H1 (cell line): Measurements from ENCODE around the gene TFDP1. TPM values are rescaled to one million over a fixed set of nuclear protein-coding genes. Genes with fewer than 3 reads are reported as not detected.

Experiments used
- CBX5 ChIP-seq: fragments of 300-800, 300-1000 bp; sonication (generic); IDR thresholded peaks from 2 replicates; pipeline ENCODE4 v1.7.1; 2016; ENCODE audit warnings: antibody characterized with exemption, low read length, low read depth
- EZH2 ChIP-seq: fragments of 200-600 bp; sonication (generic); IDR thresholded peaks from 2 replicates; pipeline ENCODE4 v1.7.1; 2012; ENCODE audit warnings: low read depth, mild to moderate bottlenecking, moderate library complexity, low read length, inconsistent platforms; ENCODE audit not compliant: severe bottlenecking
- RNF2 ChIP-seq: fragments of 200-900, 300-1000 bp; sonication (generic); IDR thresholded peaks from 2 replicates; pipeline ENCODE4 v1.7.1; 2016; ENCODE audit warnings: borderline replicate concordance, low read depth, mild to moderate bottlenecking, antibody characterized with exemption, low read length; ENCODE audit not compliant: poor library complexity, severe bottlenecking; ENCODE audit errors: missing control alignments
- TAF1 ChIP-seq: IDR thresholded peaks from 2 replicates; pipeline ENCODE4 v1.6.1; 2011; ENCODE audit warnings: mild to moderate bottlenecking, low read depth, low read length
- polyA plus RNA-seq, 7 experiments: library from polyadenylated mRNA; depleted of rRNA in 3 of 7; stranded (reverse) in 5 of 7; unstranded in 2 of 7; fragments of >200 nt in 5 of 7; fragments of 200-250 nt in 2 of 7; gene quantifications; 1 replicate in 5 of 7; 2 replicates in 1 of 7; 4 replicates in 1 of 7; pipeline versions ENCODE4 v1.2.1 to v1.2.3, GENCODE V29; 2011 to 2013; ENCODE audit warnings: missing spikeins in 2 of 7, mixed read lengths in 2 of 7
- total RNA-seq: library from RNA; stranded (reverse); fragmentation: NEBNext Ultra II Directional; extraction: Animal tissue kit (Norgen Biotek cat#: 25700); gene quantifications from 2 replicates; pipeline ENCODE4 v1.2.1, GENCODE V29; 2021
- TF ChIP-seq, protein P1 (sequence below): IDR thresholded peaks from 2 replicates; pipeline ENCODE4 v1.6.1; 2012; ENCODE audit warnings: inconsistent platforms

The TFDP1 gene
- total and polyA plus RNA-seq, 2 of the 8 experiments (the other 6 are each of a cell fraction or from before 2014, with no cell fraction given), result 43.6 to 81.9 TPM

GRCh38 chr13:113597391-113598080 lies 13.0 kb downstream of the TFDP1 start (continued):
- TF ChIP-seq EZH2 (no peak), TAF1 (no peak), CBX5 (no peak), RNF2 (no peak)
- TF ChIP-seq, protein P1, sequence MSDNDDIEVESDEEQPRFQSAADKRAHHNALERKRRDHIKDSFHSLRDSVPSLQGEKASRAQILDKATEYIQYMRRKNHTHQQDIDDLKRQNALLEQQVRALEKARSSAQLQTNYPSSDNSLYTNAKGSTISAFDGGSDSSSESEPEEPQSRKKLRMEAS, result no peak
